Kidney (tissue), 14 donors: ENCODE results near the gene ADAMTS9. TPM values are rescaled to one million over a fixed set of nuclear protein-coding genes. Genes with fewer than 3 reads are reported as not detected.

Experiments
- DNase-seq, 5 donors: peaks; one replicate each; pipeline ENCODE4 v3.0.0-alpha.2; 2013 to 2020
- FAIRE-seq: peaks from 2 replicates; lab custom pipeline; 2012; peaks lifted over from hg19 to GRCh38; lab: Jason Lieb, UNC
- H3K27ac ChIP-seq, 2 donors: one replicate each; pipeline ENCODE4 v1.7.0; 2013; ENCODE audit warnings: low read depth in 2 of 2, low read length in 2 of 2, inconsistent platforms in 1 of 2
- H3K27me3 ChIP-seq: one replicate; pipeline ENCODE4 v1.7.1; 2013; ENCODE audit warnings: low read length, inconsistent platforms; ENCODE audit not compliant: control insufficient read depth, insufficient read depth
- H3K36me3 ChIP-seq, 3 donors: one replicate each; pipeline versions ENCODE4 v1.7.0 to v1.7.1; 2013; ENCODE audit warnings: low read length in 3 of 3, control low read depth in 1 of 3, inconsistent platforms in 1 of 3; ENCODE audit not compliant: insufficient read depth in 3 of 3, control insufficient read depth in 2 of 3
- H3K4me1 ChIP-seq, 3 donors: one replicate each; pipeline versions ENCODE4 v1.7.0 to v1.7.1; 2013; ENCODE audit warnings: low read length in 3 of 3, inconsistent platforms in 1 of 3, low read depth in 1 of 3; ENCODE audit not compliant: control insufficient read depth in 2 of 3, insufficient read depth in 2 of 3
- H3K4me3 ChIP-seq, 3 donors: one replicate each; pipeline versions ENCODE4 v1.7.0 to v1.8.1; 2013; ENCODE audit warnings: low read length in 3 of 3, control low read depth in 1 of 3, inconsistent platforms in 1 of 3
- H3K9ac ChIP-seq, 3 donors: one replicate each; pipeline versions ENCODE4 v1.7.0 to v1.7.1; 2013; ENCODE audit warnings: low read length in 3 of 3, control low read depth in 1 of 3, inconsistent platforms in 1 of 3
- H3K9me3 ChIP-seq, 3 donors: one replicate each; pipeline versions ENCODE4 v1.7.0 to v1.7.1; 2013; ENCODE audit warnings: low read length in 3 of 3, control low read depth in 1 of 3, inconsistent platforms in 1 of 3; ENCODE audit not compliant: control insufficient read depth in 2 of 3, insufficient read depth in 1 of 3
- CTCF ChIP-seq: IDR thresholded peaks from 3 replicates; pipeline ENCODE4 v1.5.1; 2012; ENCODE audit warnings: mild to moderate bottlenecking, moderate library complexity, borderline replicate concordance; ENCODE audit not compliant: insufficient read depth; ENCODE audit errors: extremely low read depth
- intact Hi-C: fragments of 100-400 bp; cut with DNase I; formaldehyde crosslinking; loops from one replicate; pipeline ENCODE4 v1.11.1; 2022
- polyA plus RNA-seq: library from polyadenylated mRNA; stranded (reverse); fragments of 350-450 nt; fragmentation: Illumina TruSeq; extraction: RNeasy Lipid Tissue Mini Kit (QIAGEN cat#74804); gene quantifications from one replicate; pipeline ENCODE4 v1.2.3, GENCODE V29; 2014; ENCODE audit warnings: low read depth, low replicate concordance; ENCODE audit not compliant: insufficient read depth
- total RNA-seq: library from RNA; stranded (reverse); fragmentation: NEBNext Ultra II Directional; extraction: Animal tissue kit (Norgen Biotek cat#: 25700); gene quantifications from one replicate; pipeline ENCODE4 v1.2.1, GENCODE V29; 2021
- donor health status: control.
- donor health status: control.
- donor health status: control.
- donor health status: control.
- donor health status: control.
- donor health status: DM: yes; HTN: yes; CAD: no.
- donor health status: Normal renal cell carcinoma (clear cell type).

ADAMTS9 gene
- total and polyA plus RNA-seq, 2 donors from 2014 or later, result 25.0 to 117 TPM

DNA sequence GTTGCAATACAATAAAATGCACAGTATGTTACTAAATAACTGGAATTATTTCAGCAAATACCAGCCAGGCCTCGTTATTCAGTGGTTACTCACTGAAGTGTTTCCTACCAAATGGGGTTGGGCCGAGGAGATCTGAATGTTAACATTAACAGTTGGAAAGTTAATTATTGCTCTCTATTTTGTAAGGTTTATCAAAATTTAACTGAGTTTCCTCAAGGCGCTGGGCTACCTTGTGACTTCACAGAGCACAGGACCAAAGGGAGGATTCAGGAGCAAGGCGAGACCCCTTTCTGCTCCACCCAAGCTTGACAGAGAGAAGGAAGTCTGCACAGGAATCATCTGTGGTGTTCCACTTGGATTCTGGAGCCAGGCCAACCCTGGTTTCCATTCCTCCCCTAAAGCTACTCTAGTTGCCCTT, 21.6 kb downstream of the ADAMTS9 start:
- Histone ChIP-seq H3K9ac (no peak overlapping the region), H3K27me3 (no peaks in the 10 kb centered on the region), H3K4me3 (no peak overlapping the region), H3K4me1 (peaks cover 2 to 43% (median 14%) of the 10 kb centered on the region in 3 donors), H3K27ac (peak overlapping the region; percentile 75 to 85), H3K36me3 (peaks cover 0 to 3% (median 0%) of the 10 kb centered on the region in 3 donors), H3K9me3 (no peaks in the 10 kb centered on the region)
- DNase-seq, result peak; percentile 59 to 90 (median 85)
- FAIRE-seq, result peak; percentile 97
- no peak for TF ChIP-seq CTCF
- intact Hi-C loops, result no loop called here

GRCh38 chr3:64664397-64664796, 23.4 kb downstream of the ADAMTS9 start:
- Histone ChIP-seq H3K27ac (peak overlapping the region; percentile 75 to 85), H3K27me3 (no peaks in the 10 kb centered on the region), H3K4me3 (no peak overlapping the region), H3K4me1 (peaks cover 0 to 41% (median 14%) of the 10 kb centered on the region in 3 donors), H3K9ac (no peak overlapping the region), H3K36me3 (peaks cover 0 to 3% (median 0%) of the 10 kb centered on the region in 3 donors), H3K9me3 (no peaks in the 10 kb centered on the region)
- FAIRE-seq, result no peak
- intact Hi-C loops, result no loop called here
- TF ChIP-seq CTCF, result no peak
- DNase-seq, result no peak

- peaks cover 0 to 16% (median 0%) of the 10 kb centered on the region in 3 donors for H3K4me1 ChIP-seq
- intact Hi-C loops, result no loop called here
- H3K27me3 ChIP-seq, result no peaks in the 10 kb centered on the region
- no peaks in the 10 kb centered on the region for H3K9me3 ChIP-seq
- no peak overlapping the region for H3K9ac ChIP-seq
- peaks cover 11 to 18% (median 13%) of the 10 kb centered on the region in 3 donors for H3K36me3 ChIP-seq
- no peak overlapping the region for H3K4me3 ChIP-seq
- H3K27ac ChIP-seq, result no peak overlapping the region
- DNase-seq, result no peak
- TF ChIP-seq CTCF, result no peak
- FAIRE-seq, result no peak
These were observed 28.2 kb downstream of the ADAMTS9 start for GRCh38 chr3:64659617-64659978.

DNA sequence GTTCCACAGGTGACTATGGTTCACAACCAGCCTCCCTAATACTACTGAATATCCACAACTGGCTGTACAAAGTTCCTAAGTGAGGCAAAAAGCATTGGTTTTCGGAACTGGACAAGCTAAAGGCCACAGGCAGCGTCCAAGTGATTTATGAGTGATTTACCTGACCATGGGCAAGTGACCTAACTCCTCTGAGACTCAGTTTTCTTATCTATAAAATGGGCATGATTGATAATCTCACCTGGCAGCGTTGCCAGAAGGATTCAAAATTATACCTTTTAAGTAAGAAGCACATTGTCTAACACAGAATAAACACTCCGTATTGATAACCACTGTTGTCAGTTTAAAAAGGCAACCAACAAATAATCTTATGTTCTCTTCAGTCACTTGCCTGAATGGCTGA, 29.8 kb downstream of the ADAMTS9 start:
- Histone ChIP-seq H3K27ac (no peak overlapping the region), H3K9ac (no peak overlapping the region), H3K9me3 (no peaks in the 10 kb centered on the region), H3K27me3 (no peaks in the 10 kb centered on the region), H3K4me3 (no peak overlapping the region), H3K36me3 (peaks cover 13 to 28% (median 14%) of the 10 kb centered on the region in 3 donors), H3K4me1 (peaks cover 0 to 9% (median 0%) of the 10 kb centered on the region in 3 donors)
- intact Hi-C loops, result no loop called here
- DNase-seq, result no peak
- TF ChIP-seq CTCF, result no peak
- FAIRE-seq, result no peak
